ENCODE data around the gene OIT3.

The OIT3 gene

DNA sequence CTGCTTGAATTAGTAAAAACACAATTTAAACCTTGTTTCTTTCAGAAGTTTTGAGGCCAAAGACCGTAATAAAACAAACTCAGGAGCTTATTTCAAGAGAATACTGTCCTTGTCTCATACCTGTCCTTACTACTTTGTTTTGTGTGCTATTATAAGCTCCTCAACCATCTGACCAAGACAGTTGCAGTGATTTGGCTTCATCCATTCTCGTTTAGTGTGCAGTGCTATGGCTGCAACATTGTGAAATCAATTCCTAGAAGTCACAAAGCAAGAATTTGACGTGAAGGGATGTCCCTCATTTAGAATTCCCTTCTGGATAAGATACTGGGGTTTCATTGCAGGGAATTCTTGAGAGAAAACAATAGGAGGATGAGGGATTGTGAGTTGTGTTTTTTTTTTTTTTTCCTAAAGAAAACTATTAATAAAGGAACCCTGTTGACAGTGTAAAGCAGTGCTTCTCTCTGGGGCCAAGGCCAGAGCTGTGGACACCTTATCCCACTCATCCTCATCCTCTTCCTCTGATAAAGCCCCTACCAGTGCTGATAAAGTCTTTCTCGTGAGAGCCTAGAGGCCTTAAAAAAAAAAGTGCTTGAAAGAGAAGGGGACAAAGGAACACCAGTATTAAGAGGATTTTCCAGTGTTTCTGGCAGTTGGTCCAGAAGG is at the start of gene OIT3:
Gene OIT3 (plus strand): TSS at position 604 of the 663 bp plus-strand sequence. CDS start 60 bp downstream, outside the sequence.
- no peak for DNase-seq (ENCODE audit: low read depth)

DNA sequence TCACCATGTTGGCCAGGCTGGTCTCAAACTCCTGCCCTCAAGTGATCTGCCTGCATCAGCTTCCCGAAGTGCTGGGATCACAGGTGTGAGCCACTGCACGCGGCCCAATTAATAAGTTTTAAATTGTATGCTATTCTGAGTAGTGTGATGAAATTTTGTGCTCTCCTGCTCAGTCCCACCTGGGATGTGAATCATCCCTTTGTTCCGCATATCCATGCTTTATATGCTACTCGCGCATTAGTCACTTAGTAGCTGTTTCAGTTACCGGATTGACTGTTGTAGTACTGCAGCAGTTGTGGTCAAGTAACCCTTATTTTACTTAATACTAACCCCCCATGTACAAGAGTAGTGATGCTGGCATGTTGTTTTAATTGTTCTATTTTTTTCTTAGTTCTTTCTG is 47.3 kb upstream of the OIT3 start:
- no peak for DNase-seq (ENCODE audit: low read depth)

DNA sequence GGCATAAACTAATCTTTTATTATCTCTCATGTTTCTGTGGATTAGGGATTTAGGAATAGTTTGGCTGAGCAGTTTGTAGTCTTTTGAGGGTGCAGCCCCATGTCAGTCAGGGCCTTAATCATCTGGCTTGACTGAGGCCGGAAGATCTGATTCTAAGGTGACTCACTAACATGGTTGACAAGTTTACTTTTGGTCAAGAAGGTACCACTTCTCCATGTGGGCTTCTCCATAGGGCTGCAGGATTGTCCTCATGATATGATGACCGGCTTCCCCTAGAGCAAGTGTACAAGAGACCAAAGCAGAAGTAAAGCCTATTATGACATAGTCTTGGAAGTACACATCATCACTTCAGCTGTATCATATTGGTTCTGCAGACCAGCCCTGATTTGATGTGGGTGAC is 45.9 kb upstream of the OIT3 start:
- no peak for DNase-seq (ENCODE audit: low read depth)

DNA sequence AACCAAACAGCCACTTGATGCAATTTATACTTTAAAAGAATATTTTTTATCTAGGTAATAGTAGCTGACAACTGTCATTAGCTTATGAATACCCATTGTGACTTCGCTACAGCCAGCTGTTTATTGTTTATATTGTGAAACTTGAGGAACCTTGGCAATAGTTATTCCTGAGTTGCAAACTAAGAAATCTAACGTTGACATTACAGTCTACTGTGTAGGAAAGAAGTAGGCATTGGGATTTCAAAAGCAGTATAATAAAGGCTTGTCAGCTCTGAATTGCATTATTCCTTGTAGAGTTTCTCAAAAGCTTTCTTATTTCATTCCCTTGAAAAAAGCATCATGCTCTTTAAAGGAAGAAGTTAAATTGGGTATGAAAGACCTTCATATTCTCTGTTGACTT is 42.7 kb upstream of the OIT3 start:
- no peak for DNase-seq (ENCODE audit: low read depth)

DNA sequence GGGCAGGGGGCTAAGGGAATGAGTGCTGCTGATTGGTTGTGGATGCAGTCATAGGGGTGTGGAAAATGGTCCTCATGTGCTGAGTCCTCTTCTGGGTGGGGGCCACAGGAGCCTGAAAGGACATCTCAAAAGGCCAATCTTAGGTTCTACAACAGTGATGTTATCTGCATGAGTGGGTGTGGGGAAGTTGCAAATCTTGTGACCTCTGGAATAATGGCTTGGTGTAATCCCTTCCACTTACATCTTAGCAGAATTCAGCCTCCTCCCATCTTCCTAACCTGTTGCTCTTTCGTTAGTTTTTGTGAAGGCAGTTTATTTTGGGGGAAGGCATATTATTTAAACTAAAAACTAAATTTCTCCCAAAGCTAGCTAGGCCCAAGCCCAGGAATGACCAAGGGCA is 42.0 kb upstream of the OIT3 start:
- DNase-seq (ENCODE audit: low read depth): no peak

DNA sequence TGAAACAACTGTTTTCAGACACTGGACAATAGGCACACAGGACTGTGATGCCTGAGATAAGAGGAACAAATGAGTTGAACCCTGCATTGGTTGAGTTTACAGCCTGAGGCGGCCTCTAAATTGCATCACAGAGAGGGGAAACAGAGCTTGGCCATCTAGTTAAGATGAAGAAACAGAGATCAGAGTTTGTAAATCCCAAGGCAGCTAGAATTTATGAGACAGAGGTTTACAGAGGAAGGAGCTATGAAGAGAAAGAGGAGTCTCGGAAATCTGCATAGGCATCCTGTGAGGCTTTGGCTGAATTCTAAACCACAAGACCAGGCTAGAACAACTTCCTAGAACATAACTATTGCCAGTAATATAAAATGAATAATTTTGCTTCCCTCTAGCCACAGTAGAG is 41.0 kb upstream of the OIT3 start:
- DNase-seq (ENCODE audit: low read depth): no peak

DNA sequence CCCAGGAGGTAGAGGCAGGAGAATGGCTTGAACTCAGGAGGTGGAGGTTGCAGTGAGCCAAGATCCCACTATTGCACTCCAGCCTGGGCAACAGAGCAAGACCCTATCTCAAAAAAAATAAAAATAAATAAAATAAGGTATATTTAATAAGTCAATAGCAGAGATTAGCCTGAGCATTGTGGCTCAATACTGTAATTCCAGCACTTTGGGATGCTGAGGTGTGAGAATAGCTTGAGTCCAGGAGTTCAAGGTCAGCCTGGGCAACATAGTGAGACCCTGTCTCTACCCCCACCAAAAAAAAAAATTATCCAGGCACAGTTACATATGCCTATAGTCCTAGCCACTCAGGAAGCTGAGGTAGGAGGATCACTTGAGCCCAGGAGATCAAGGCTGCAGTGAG is 38.4 kb upstream of the OIT3 start:
- DNase-seq (ENCODE audit: low read depth): no peak

DNA sequence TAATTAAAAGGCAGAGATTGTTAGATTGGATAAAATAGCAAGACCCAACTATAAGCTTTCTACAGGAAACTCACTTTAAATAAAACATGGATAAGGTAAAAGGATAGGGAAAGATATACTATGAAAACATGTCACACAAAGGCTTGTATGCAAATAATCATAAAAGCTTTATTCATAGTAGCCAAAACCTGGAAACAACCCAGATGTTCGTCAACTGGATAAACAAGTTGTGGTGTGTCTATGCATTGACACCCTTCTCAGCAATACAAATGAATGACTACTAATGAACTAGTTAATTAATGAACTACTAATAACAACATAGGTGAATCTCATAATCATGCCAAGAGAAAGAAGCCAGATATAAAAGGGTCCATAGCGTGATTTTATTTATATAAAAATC is 37.7 kb upstream of the OIT3 start:
- DNase-seq (ENCODE audit: low read depth): no peak

DNA sequence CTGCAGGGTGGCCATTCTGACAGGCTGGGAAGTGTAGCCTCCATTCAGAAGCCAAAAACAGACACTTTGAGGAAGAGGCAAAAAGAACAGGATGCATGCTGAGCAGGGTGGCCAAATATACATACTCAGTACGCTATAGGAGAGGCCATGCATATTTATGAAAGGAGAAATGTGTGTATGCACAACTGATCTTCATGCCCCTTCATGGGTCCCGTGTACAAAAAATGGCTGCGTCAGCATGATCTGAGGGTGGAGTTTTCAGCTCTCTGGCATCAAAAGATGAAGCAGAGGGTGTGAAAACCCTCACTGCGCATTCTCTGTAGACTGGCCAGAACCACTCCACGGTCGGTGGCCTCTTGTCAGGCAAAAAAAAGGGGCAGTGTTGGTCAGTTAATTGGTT is 35.5 kb upstream of the OIT3 start:
- DNase-seq (ENCODE audit: low read depth): no peak

DNA sequence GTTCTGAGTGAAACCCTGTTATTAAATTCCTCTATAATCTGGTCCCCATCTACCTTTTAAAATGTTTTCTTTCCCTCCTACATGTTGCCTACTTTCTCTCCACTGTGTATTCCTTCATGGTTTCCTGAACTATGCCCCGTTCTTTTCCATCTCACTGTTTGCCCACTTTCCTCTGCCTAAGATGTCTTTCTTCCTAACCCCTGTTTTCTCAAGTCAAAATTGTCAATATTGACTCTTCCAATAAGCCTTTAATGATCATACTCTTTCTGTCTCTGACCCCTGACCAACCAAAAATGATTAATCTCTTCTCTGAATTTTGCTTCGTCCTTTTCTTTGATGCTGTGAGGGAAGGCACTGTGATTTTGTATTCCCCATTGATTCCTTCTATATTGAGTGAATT is 30.6 kb upstream of the OIT3 start:
- no peak for DNase-seq (ENCODE audit: low read depth)

DNA sequence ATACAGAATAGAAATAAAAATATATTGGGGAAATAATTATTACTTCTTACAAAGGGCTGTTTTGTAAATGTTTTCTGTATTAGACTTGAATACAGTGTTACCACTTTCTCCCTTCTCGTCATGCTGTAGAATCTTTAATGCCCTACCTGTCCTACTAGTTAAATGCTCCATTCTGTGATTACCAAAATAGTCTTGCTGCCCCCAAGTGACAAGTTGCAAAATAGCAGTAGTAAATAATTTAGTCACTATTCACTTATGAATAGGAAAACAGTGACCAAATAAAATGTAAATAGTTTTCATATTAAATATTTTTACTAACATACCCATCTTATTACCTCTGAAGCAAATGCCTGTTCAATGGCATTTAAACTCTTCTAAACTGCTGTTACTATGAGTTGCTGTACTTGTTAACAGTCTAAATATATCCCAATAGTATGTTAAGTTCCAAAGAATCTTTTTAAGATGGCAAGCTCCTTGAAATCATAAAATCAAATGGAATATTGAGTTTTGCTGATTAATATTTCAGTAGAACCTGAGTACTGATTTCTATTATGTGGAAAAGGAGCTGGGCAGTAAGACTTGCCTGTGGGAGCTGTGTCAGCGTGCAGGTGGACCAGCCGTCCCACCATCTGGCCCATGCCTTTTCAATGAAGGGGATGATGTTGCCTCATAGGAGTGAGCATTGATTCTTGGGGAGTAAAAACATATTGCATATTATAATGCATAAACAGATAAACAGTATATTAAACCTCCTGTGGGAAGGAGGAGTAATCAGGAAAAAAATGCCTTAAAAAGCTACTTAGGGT is 18.1 kb upstream of the OIT3 start:
- no peak for DNase-seq (ENCODE audit: low read depth)

DNA sequence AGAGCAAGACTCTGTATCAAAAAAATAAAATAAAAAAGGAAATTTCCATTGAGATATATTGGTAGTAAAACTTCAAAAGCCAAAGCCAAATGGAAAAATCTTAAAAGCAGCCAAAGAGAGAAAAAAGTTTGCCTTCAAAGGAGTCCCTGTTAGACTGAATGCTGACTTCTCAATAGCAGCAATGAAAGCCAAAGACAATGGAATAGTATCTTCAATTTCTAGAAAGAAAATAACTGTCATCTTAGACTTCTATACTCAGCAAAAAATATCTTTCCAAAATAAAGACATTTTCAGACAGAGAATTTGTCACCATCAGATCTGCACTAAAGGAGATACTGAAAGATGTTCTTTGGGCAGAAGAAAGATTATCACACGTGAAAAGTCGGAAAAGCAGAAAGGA is 14.3 kb upstream of the OIT3 start:
- no peak for DNase-seq (ENCODE audit: low read depth)

DNA sequence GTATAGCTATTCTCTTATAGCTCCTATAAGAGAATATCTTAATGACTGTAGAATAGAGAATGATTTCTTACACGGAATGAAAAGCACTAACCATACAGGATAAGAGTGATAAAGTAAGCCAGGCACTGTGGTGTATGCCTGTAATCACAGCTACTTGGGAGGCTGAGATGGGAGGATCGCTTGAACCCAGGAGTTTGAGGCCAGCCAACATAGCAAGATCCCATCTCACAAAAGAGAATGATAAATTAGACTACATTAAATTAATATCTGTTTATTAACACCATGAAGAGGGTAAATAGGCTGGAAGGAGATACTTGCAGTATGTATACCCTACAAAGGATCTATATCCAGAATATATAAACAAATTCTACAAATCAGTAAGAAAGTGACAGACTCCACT is 12.2 kb upstream of the OIT3 start:
- no peak for DNase-seq (ENCODE audit: low read depth)

DNA sequence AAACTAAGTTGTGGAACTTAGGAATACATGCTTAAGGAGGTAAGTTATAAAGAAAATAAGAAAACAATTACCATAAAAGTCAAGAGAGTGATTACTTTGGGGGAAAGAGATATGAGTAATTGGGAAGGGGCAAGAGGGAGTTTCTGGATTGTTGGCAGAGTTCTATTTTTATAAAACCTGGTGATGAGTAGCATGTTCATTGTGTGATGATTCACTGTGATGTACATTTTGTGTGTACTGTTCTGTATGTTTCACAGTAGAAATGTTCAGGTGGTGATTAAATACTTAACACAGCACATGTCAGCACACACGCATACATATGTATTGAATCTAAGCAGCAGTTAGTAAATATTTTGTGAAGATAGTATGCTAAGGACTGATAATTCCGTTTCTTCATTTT is 9.7 kb upstream of the OIT3 start:
- DNase-seq (ENCODE audit: low read depth): no peak

DNA sequence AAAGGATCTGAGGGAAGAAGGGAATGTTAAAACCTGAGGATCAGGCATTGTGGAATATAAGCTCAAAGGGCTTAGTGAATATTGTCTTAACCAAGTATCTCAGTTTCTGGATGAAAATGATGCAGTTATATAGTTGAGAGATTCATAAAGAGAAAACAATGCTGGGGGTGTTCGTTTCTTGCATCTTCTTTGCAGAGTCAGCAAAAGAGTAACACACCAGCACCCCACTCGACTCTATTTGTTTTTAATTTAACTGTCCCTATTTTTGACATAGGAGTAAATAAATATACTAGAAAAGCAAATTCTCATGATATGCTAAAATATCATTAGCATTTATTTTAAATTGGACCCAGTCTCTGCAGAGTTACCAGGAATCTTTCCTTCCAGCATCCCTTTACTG is 7.6 kb upstream of the OIT3 start:
- no peak for DNase-seq (ENCODE audit: low read depth)

DNA sequence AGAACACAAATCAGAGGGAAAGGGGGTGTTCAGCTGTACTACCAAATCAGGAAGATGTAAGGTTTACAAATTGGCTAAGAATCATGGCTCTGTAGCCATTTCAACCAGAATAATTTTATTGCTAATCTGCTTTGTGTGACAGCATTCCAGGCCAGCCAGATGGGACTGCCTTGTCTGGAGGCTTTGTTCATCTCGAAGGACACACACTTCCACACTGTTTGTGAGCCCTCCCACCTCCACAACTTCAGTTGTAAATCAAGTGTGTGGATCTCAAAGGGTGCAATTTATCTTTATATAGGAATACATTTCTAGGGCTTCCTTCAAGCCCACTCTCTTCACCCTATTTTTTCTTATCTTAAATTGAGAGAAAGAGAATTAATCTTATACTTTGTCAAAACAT is 6.9 kb upstream of the OIT3 start:
- DNase-seq (ENCODE audit: low read depth): no peak

DNA sequence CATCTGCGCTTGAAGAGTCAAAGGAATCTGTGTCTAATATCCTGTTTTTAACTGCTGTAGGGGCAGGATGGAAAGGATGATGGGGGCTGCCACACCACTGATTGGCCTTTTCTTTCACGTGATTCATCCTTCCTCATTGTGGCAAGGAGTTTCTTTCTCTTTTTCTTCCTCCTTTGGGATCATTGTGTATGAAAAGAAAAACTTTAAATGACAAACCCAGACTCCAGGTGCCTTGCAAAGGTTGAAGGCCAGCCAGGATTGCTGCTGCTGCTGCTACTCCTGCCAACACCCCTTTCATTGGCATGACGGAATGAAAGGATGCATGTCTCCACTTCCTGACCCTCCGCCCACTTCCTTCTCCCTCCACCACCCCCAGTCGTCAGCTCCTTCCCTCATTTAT is 6.5 kb upstream of the OIT3 start:
- no peak for DNase-seq (ENCODE audit: low read depth)

DNA sequence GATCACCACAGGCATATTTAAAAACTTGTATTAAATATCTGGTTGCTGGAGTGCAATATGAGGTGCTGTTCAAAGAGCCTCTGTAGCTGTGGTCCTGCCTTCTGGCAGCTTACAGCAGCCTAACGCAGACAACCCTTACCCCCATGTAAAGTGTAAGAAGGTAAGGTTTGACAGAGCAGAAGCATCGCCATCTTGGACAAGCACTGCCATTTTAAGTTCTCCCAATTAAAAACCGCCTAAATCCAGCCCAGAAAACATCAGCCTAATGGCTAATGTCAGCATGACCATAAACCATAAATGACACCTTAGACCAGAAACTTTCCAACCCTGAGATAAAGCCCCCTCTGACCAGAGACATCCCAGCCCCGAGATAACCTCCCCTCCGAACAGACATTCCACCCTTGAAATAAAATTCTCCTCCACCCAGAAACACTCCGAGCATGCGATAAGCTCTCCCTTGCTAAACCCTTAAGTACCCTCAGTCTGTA is 5.3 kb upstream of the OIT3 start:
- DNase-seq (ENCODE audit: low read depth): no peak

DNA sequence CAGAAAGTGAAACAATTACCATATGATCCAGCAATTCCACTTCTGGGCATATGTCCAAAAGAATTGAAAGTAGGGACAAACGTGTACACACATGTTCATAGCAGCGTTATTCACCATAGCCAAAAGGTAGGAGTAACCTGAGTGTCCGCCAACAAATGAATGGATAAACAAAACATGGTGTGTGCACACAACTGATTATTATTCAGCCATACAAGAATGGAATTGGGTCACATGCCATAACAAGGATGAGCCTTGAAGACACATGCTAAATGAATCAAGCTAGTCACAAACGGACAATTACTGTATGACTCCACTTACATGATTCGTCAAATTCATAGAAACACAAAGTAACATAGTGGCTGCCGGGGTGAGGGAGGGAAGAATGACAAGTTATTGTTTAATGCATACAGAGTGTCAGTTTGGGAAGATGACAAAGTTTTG is 4.1 kb upstream of the OIT3 start:
- DNase-seq (ENCODE audit: low read depth): no peak

DNA sequence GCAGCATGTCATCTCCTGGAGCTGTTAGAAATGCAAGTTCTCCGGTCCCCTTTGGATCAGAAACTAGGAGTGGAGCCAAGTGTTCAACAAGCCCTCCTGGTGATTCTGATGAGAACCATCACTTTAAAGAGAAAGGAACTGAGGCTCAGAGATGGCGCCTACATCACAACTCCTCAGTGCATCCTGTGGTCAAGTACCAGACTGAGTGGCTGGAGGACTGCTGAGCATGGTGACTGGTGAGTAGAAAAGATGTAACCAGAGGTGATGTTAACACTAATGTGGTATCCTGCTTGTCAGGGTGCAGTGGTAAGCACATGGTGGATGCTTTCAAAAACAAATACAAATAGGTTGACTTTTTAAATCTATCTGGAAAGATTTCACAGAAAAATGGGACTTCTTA is 3.5 kb upstream of the OIT3 start:
- no peak for DNase-seq (ENCODE audit: low read depth)

DNA sequence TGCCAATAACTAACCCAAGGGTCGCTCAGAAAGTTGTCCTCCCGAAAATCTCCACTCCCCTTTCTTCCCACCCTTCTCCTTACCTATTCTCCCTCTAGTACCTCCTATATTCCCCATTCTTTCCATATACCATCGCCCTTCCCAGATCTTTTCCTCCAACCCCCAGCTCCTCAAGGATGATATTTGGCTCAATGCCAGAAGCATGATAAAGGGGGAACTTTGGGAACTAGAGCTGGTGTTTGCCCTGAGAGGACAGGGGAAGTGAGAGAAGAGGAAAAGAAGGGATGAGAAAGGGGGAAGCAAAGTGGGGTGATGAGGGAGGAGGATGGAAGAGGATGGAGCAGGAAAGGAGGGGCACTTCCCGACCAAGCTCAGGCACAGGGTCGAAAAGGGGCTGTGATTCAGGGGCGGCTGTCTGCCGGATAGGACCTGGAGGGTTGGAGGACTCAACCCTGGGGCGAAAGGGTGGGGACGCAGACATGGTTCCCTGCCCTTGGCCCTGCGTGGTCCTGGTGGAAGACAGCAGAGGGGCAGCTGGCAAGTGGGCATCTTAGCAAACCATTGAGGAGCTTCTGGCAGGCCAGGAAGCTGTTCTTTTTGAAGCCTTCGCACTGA is 1.8 kb downstream of the OIT3 start:
- DNase-seq (ENCODE audit: low read depth): no peak

DNA sequence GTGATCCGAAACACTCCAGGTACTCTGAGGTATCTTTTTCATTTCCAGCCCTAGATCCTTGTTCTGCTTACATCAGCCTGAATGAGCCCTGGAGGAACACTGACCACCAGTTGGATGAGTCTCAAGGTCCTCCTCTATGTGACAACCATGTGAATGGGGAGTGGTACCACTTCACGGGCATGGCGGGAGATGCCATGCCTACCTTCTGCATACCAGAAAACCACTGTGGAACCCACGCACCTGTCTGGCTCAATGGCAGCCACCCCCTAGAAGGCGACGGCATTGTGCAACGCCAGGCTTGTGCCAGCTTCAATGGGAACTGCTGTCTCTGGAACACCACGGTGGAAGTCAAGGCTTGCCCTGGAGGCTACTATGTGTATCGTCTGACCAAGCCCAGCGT is 5.1 kb downstream of the OIT3 start:
- no peak for DNase-seq (ENCODE audit: low read depth)

DNA sequence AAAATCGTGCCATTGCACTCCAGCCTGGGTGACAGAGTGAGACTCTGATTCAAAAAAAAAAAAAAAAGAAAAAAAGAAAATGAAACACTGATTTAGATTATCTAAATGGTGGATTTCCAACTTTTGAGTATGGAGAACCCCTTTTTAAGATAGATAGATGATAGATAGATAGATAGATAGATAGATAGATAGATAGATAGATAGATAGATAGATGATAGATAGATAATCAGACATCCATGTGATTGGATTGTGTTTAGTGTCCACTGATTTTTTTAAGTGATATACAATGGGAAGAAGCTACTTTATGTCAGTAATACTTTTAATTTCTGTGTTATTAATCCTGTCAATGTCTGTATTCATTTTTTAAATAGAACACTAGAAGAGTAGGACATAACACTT is 6.0 kb downstream of the OIT3 start:
- DNase-seq (ENCODE audit: low read depth): no peak
